ENCODE results near the gene TBX19.

The TBX19 gene

GRCh38 chr1:168280296-168280927, at the start of gene TBX19:
Gene TBX19, plus strand, starts transcription at chr1:168280877. Its CDS starts 214 bp downstream, at chr1:168281091.
- Histone ChIP-seq H3K4me1 (ENCODE audit: control insufficient read depth, insufficient read depth, low read length) (no peaks in the 10 kb centered on the region), H3K27me3 (ENCODE audit: control insufficient read depth, insufficient read depth, low read length) (no peaks in the 10 kb centered on the region), H3K36me3 (ENCODE audit: control insufficient read depth, insufficient read depth, low read length) (no peaks in the 10 kb centered on the region), H3K4me3 (ENCODE audit: low read depth, low read length) (no peak within 1 kb of the TSS), H3K9me3 (ENCODE audit: control insufficient read depth, insufficient read depth, low read length) (no peaks in the 10 kb centered on the region), H3K9ac (ENCODE audit: low read depth, low read length) (no peak within 1 kb of the TSS)

GRCh38 chr1:168234846-168235547, 45.7 kb upstream of the TBX19 start:
- Histone ChIP-seq H3K27me3 (ENCODE audit: control insufficient read depth, insufficient read depth, low read length) (no peaks in the 10 kb centered on the region), H3K4me1 (ENCODE audit: control insufficient read depth, insufficient read depth, low read length) (no peaks in the 10 kb centered on the region), H3K36me3 (ENCODE audit: control insufficient read depth, insufficient read depth, low read length) (peaks cover 7% of the 10 kb centered on the region), H3K9me3 (ENCODE audit: control insufficient read depth, insufficient read depth, low read length) (no peaks in the 10 kb centered on the region), H3K9ac (ENCODE audit: low read depth, low read length) (no peak overlapping the region), H3K4me3 (ENCODE audit: low read depth, low read length) (no peak overlapping the region)

- Histone ChIP-seq H3K27me3 (ENCODE audit: control insufficient read depth, insufficient read depth, low read length) (no peaks in the 10 kb centered on the region), H3K9ac (ENCODE audit: low read depth, low read length) (no peak overlapping the region), H3K36me3 (ENCODE audit: control insufficient read depth, insufficient read depth, low read length) (peaks cover 7% of the 10 kb centered on the region), H3K9me3 (ENCODE audit: control insufficient read depth, insufficient read depth, low read length) (no peaks in the 10 kb centered on the region), H3K4me3 (ENCODE audit: low read depth, low read length) (no peak overlapping the region), H3K4me1 (ENCODE audit: control insufficient read depth, insufficient read depth, low read length) (no peaks in the 10 kb centered on the region)
These were observed 45.2 kb upstream of the TBX19 start for GRCh38 chr1:168235548-168235885.

GRCh38 chr1:168235937-168236336, 44.7 kb upstream of the TBX19 start:
- no peaks in the 10 kb centered on the region for H3K4me1 ChIP-seq (ENCODE audit: control insufficient read depth, insufficient read depth, low read length)
- H3K9ac ChIP-seq (ENCODE audit: low read depth, low read length): no peak overlapping the region
- peaks cover 7% of the 10 kb centered on the region for H3K36me3 ChIP-seq (ENCODE audit: control insufficient read depth, insufficient read depth, low read length)
- H3K4me3 ChIP-seq (ENCODE audit: low read depth, low read length): no peak overlapping the region
- no peaks in the 10 kb centered on the region for H3K9me3 ChIP-seq (ENCODE audit: control insufficient read depth, insufficient read depth, low read length)
- no peaks in the 10 kb centered on the region for H3K27me3 ChIP-seq (ENCODE audit: control insufficient read depth, insufficient read depth, low read length)

GRCh38 chr1:168236836-168237611, 43.7 kb upstream of the TBX19 start:
- no peaks in the 10 kb centered on the region for H3K9me3 ChIP-seq (ENCODE audit: control insufficient read depth, insufficient read depth, low read length)
- H3K4me1 ChIP-seq (ENCODE audit: control insufficient read depth, insufficient read depth, low read length): no peaks in the 10 kb centered on the region
- H3K27me3 ChIP-seq (ENCODE audit: control insufficient read depth, insufficient read depth, low read length): no peaks in the 10 kb centered on the region
- peaks cover 7% of the 10 kb centered on the region for H3K36me3 ChIP-seq (ENCODE audit: control insufficient read depth, insufficient read depth, low read length)
- no peak overlapping the region for H3K4me3 ChIP-seq (ENCODE audit: low read depth, low read length)
- no peak overlapping the region for H3K9ac ChIP-seq (ENCODE audit: low read depth, low read length)

- no peaks in the 10 kb centered on the region for H3K9me3 ChIP-seq (ENCODE audit: control insufficient read depth, insufficient read depth, low read length)
- no peaks in the 10 kb centered on the region for H3K4me1 ChIP-seq (ENCODE audit: control insufficient read depth, insufficient read depth, low read length)
- H3K27me3 ChIP-seq (ENCODE audit: control insufficient read depth, insufficient read depth, low read length): no peaks in the 10 kb centered on the region
- peaks cover 12% of the 10 kb centered on the region for H3K36me3 ChIP-seq (ENCODE audit: control insufficient read depth, insufficient read depth, low read length)
- H3K9ac ChIP-seq (ENCODE audit: low read depth, low read length): no peak overlapping the region
- no peak overlapping the region for H3K4me3 ChIP-seq (ENCODE audit: low read depth, low read length)
These were observed 37.5 kb upstream of the TBX19 start for GRCh38 chr1:168243198-168243597.

- Histone ChIP-seq H3K4me1 (ENCODE audit: control insufficient read depth, insufficient read depth, low read length) (no peaks in the 10 kb centered on the region), H3K36me3 (ENCODE audit: control insufficient read depth, insufficient read depth, low read length) (peaks cover 10% of the 10 kb centered on the region), H3K27me3 (ENCODE audit: control insufficient read depth, insufficient read depth, low read length) (no peaks in the 10 kb centered on the region), H3K9me3 (ENCODE audit: control insufficient read depth, insufficient read depth, low read length) (no peaks in the 10 kb centered on the region), H3K4me3 (ENCODE audit: low read depth, low read length) (no peak overlapping the region), H3K9ac (ENCODE audit: low read depth, low read length) (no peak overlapping the region)
These were observed 37.0 kb upstream of the TBX19 start for GRCh38 chr1:168243636-168244212.

- Histone ChIP-seq H3K27me3 (ENCODE audit: control insufficient read depth, insufficient read depth, low read length) (no peaks in the 10 kb centered on the region), H3K9me3 (ENCODE audit: control insufficient read depth, insufficient read depth, low read length) (no peaks in the 10 kb centered on the region), H3K36me3 (ENCODE audit: control insufficient read depth, insufficient read depth, low read length) (peaks cover 8% of the 10 kb centered on the region), H3K9ac (ENCODE audit: low read depth, low read length) (no peak overlapping the region), H3K4me1 (ENCODE audit: control insufficient read depth, insufficient read depth, low read length) (peaks cover 2% of the 10 kb centered on the region), H3K4me3 (ENCODE audit: low read depth, low read length) (no peak overlapping the region)
These were observed 35.6 kb upstream of the TBX19 start for GRCh38 chr1:168245042-168245441.

- Histone ChIP-seq H3K36me3 (ENCODE audit: control insufficient read depth, insufficient read depth, low read length) (peaks cover 8% of the 10 kb centered on the region), H3K4me1 (ENCODE audit: control insufficient read depth, insufficient read depth, low read length) (peaks cover 3% of the 10 kb centered on the region), H3K9ac (ENCODE audit: low read depth, low read length) (no peak overlapping the region), H3K27me3 (ENCODE audit: control insufficient read depth, insufficient read depth, low read length) (no peaks in the 10 kb centered on the region), H3K9me3 (ENCODE audit: control insufficient read depth, insufficient read depth, low read length) (no peaks in the 10 kb centered on the region), H3K4me3 (ENCODE audit: low read depth, low read length) (no peak overlapping the region)
These were observed 34.2 kb upstream of the TBX19 start for GRCh38 chr1:168246506-168246905.

GRCh38 chr1:168252204-168252733, 28.4 kb upstream of the TBX19 start:
- Histone ChIP-seq H3K9ac (ENCODE audit: low read depth, low read length) (no peak overlapping the region), H3K4me3 (ENCODE audit: low read depth, low read length) (no peak overlapping the region), H3K36me3 (ENCODE audit: control insufficient read depth, insufficient read depth, low read length) (no peaks in the 10 kb centered on the region), H3K4me1 (ENCODE audit: control insufficient read depth, insufficient read depth, low read length) (peaks cover 3% of the 10 kb centered on the region), H3K9me3 (ENCODE audit: control insufficient read depth, insufficient read depth, low read length) (peaks cover 11% of the 10 kb centered on the region), H3K27me3 (ENCODE audit: control insufficient read depth, insufficient read depth, low read length) (no peaks in the 10 kb centered on the region)

GRCh38 chr1:168256164-168256563, 24.5 kb upstream of the TBX19 start:
- H3K36me3 ChIP-seq (ENCODE audit: control insufficient read depth, insufficient read depth, low read length): no peaks in the 10 kb centered on the region

More at GRCh38 chr1:168256164-168256563, 24.5 kb upstream of the TBX19 start:
- Histone ChIP-seq H3K9me3 (ENCODE audit: control insufficient read depth, insufficient read depth, low read length) (peaks cover 12% of the 10 kb centered on the region), H3K27me3 (ENCODE audit: control insufficient read depth, insufficient read depth, low read length) (no peaks in the 10 kb centered on the region), H3K4me1 (ENCODE audit: control insufficient read depth, insufficient read depth, low read length) (no peaks in the 10 kb centered on the region), H3K4me3 (ENCODE audit: low read depth, low read length) (no peak overlapping the region), H3K9ac (ENCODE audit: low read depth, low read length) (no peak overlapping the region)

Data from iPS-15b (cell line).